ENCODE measurements around the gene PPFIA2.

Gene PPFIA2

GRCh38 chr12:81440001-81440400, 319.1 kb downstream of the PPFIA2 start:
- no peak for DNase-seq (ENCODE audit: low spot score)

GRCh38 chr12:81439344-81439743, 319.8 kb downstream of the PPFIA2 start:
- no peak for DNase-seq (ENCODE audit: low spot score)

GRCh38 chr12:81417056-81417455, 342.1 kb downstream of the PPFIA2 start:
- DNase-seq (ENCODE audit: low spot score) = no peak

- no peak for DNase-seq (ENCODE audit: low spot score)
Measured at GRCh38 chr12:81416571-81416970, 342.6 kb downstream of the PPFIA2 start.

GRCh38 chr12:81414441-81414840, 344.7 kb downstream of the PPFIA2 start:
- no peak for DNase-seq (ENCODE audit: low spot score)

GRCh38 chr12:81412940-81413339, 346.2 kb downstream of the PPFIA2 start:
- DNase-seq (ENCODE audit: low spot score) = no peak

- no peak for DNase-seq (ENCODE audit: low spot score)
Measured at GRCh38 chr12:81403348-81403747, 355.8 kb downstream of the PPFIA2 start.

- no peak for DNase-seq (ENCODE audit: low spot score)
Measured at GRCh38 chr12:81401241-81401640, 357.9 kb downstream of the PPFIA2 start.

GRCh38 chr12:81400024-81400423, 359.1 kb downstream of the PPFIA2 start:
- DNase-seq (ENCODE audit: low spot score) = no peak

- DNase-seq (ENCODE audit: low spot score) = no peak
Measured at GRCh38 chr12:81395431-81395830, 363.7 kb downstream of the PPFIA2 start.

- DNase-seq (ENCODE audit: low spot score) = no peak
Measured at GRCh38 chr12:81389550-81390099, 369.5 kb downstream of the PPFIA2 start.

GRCh38 chr12:81386101-81386500, 373.0 kb downstream of the PPFIA2 start:
- DNase-seq (ENCODE audit: low spot score) = no peak

GRCh38 chr12:81381951-81382350, 377.2 kb downstream of the PPFIA2 start:
- no peak for DNase-seq (ENCODE audit: low spot score)

- DNase-seq (ENCODE audit: low spot score) = no peak
Measured at GRCh38 chr12:81378601-81379285, 380.4 kb downstream of the PPFIA2 start.

- DNase-seq (ENCODE audit: low spot score) = no peak
Measured at GRCh38 chr12:81377771-81378170, 381.4 kb downstream of the PPFIA2 start.

- no peak for DNase-seq (ENCODE audit: low spot score)
Measured at GRCh38 chr12:81375969-81376368, 383.2 kb downstream of the PPFIA2 start.

- no peak for DNase-seq (ENCODE audit: low spot score)
Measured at GRCh38 chr12:81370456-81370855, 388.7 kb downstream of the PPFIA2 start.

- DNase-seq (ENCODE audit: low spot score) = no peak
Measured at GRCh38 chr12:81369175-81369574, 390.0 kb downstream of the PPFIA2 start.

GRCh38 chr12:81365284-81365683, 393.9 kb downstream of the PPFIA2 start:
- no peak for DNase-seq (ENCODE audit: low spot score)

GRCh38 chr12:81360916-81361315, 398.2 kb downstream of the PPFIA2 start:
- no peak for DNase-seq (ENCODE audit: low spot score)

- no peak for DNase-seq (ENCODE audit: low spot score)
Measured at GRCh38 chr12:81359736-81360135, 399.4 kb downstream of the PPFIA2 start.

- no peak for DNase-seq (ENCODE audit: low spot score)
Measured at GRCh38 chr12:81354327-81354932, 404.7 kb downstream of the PPFIA2 start.

- no peak for DNase-seq (ENCODE audit: low spot score)
Measured at GRCh38 chr12:81350309-81350708, 408.8 kb downstream of the PPFIA2 start.

- no peak for DNase-seq (ENCODE audit: low spot score)
Measured at GRCh38 chr12:81347404-81347803, 411.7 kb downstream of the PPFIA2 start.
